HepG2 (cell line): ENCODE data around the gene HSPA1B. TPM values are rescaled to one million over a fixed set of nuclear protein-coding genes. Genes with fewer than 3 reads are reported as not detected.
A peak's percentile ranks its signal among the peaks of the same experiment; 100 is the strongest.

Experiments
- AHR ChIP-seq: IDR thresholded peaks from 2 replicates; pipeline ENCODE4 v1.6.1; 2018; ENCODE audit warnings: missing genetic modification reagents, missing compliant biosample characterization
- ARNTL ChIP-seq: sonication (generic); formaldehyde crosslinking; IDR thresholded peaks from 2 replicates; pipeline ENCODE4 v1.4.0; 2020; ENCODE audit warnings: mild to moderate bottlenecking, missing genetic modification reagents
- ATRX ChIP-seq: sonication (generic); formaldehyde crosslinking; IDR thresholded peaks from 2 replicates; pipeline ENCODE4 v1.4.0; 2020; ENCODE audit warnings: missing genetic modification reagents, borderline replicate concordance
- CREB1 ChIP-seq, 2 experiments: fragments of 450-650 bp in 1 of 2; IDR thresholded peaks; 2 replicates each; pipeline ENCODE4 v1.6.1; 2016 to 2017; ENCODE audit warnings: control low read depth in 1 of 2, mild to moderate bottlenecking in 1 of 2, missing compliant biosample characterization in 1 of 2, missing genetic modification characterization in 1 of 2
- DNMT1 ChIP-seq: sonication (generic); formaldehyde crosslinking; IDR thresholded peaks from 2 replicates; pipeline ENCODE4 v1.5.1; 2020; ENCODE audit warnings: mild to moderate bottlenecking, missing genetic modification reagents
- MIER3 ChIP-seq: IDR thresholded peaks from 2 replicates; pipeline ENCODE4 v1.6.1; 2016; ENCODE audit warnings: missing compliant biosample characterization, borderline replicate concordance
- NCOR1 ChIP-seq: fragments of 200-600 bp; sonication (generic); IDR thresholded peaks from 2 replicates; pipeline ENCODE4 v1.7.0; 2017; ENCODE audit warnings: antibody characterized with exemption, low read length, borderline replicate concordance
- POLR2AphosphoS5 ChIP-seq: IDR thresholded peaks from 2 replicates; pipeline ENCODE4 v1.6.1; 2012; ENCODE audit warnings: low read depth, low read length
- REPIN1 ChIP-seq: sonication (generic); formaldehyde crosslinking; IDR thresholded peaks from 2 replicates; pipeline ENCODE4 v1.8.0; 2022; ENCODE audit warnings: missing genetic modification reagents, low read depth, mild to moderate bottlenecking, borderline replicate concordance
- SIX1 ChIP-seq: sonication (generic); formaldehyde crosslinking; IDR thresholded peaks from 2 replicates; pipeline ENCODE4 v1.4.0; 2020; ENCODE audit warnings: missing genetic modification reagents, borderline replicate concordance
- SMC3 ChIP-seq: IDR thresholded peaks from 2 replicates; pipeline ENCODE4 v1.6.1; 2011; ENCODE audit warnings: low read length, improper control_type of control experiment
- SP4 ChIP-seq: sonication (generic); formaldehyde crosslinking; IDR thresholded peaks from 2 replicates; pipeline ENCODE4 v1.8.1; 2023; ENCODE audit warnings: mild to moderate bottlenecking, missing genetic modification reagents
- TBL1XR1 ChIP-seq: fragments of 150-350 bp; IDR thresholded peaks from 2 replicates; pipeline ENCODE4 v1.6.1; 2014; ENCODE audit warnings: borderline replicate concordance, low read length; ENCODE audit not compliant: partially characterized antibody
- TRIM24 ChIP-seq: sonication (generic); formaldehyde crosslinking; IDR thresholded peaks from 2 replicates; pipeline ENCODE4 v1.8.0; 2022; ENCODE audit warnings: mild to moderate bottlenecking, missing genetic modification reagents
- ZNF33B ChIP-seq: sonication (generic); formaldehyde crosslinking; IDR thresholded peaks from 2 replicates; pipeline ENCODE4 v1.5.1; 2020; ENCODE audit warnings: mild to moderate bottlenecking, missing genetic modification reagents
- ZNF589 ChIP-seq: sonication (generic); formaldehyde crosslinking; conservative IDR thresholded peaks from 2 replicates; pipeline ENCODE4 v1.8.0; 2022; ENCODE audit warnings: mild to moderate bottlenecking, moderate library complexity, missing genetic modification reagents
- ZNF616 ChIP-seq: sonication (generic); formaldehyde crosslinking; IDR thresholded peaks from 2 replicates; pipeline ENCODE4 v1.5.0; 2020; ENCODE audit warnings: low read depth, mild to moderate bottlenecking, missing genetic modification reagents
- ZNF780A ChIP-seq: sonication (generic); formaldehyde crosslinking; IDR thresholded peaks from 2 replicates; pipeline ENCODE4 v1.8.0; 2022; ENCODE audit warnings: mild to moderate bottlenecking, missing genetic modification reagents, moderate library complexity
- ZNF879 ChIP-seq: sonication (generic); formaldehyde crosslinking; IDR thresholded peaks from 2 replicates; pipeline ENCODE4 v1.8.1; 2023; ENCODE audit warnings: missing genetic modification reagents
- ZSCAN30 ChIP-seq: sonication (generic); formaldehyde crosslinking; IDR thresholded peaks from 2 replicates; pipeline ENCODE4 v1.5.0; 2020; ENCODE audit warnings: mild to moderate bottlenecking, missing genetic modification reagents
- polyA plus RNA-seq, 8 experiments: library from polyadenylated mRNA; depleted of rRNA in 3 of 8; stranded (reverse) in 7 of 8; unstranded in 1 of 8; fragments of >200 nt; fragmentation: Illumina TruSeq in 4 of 8; extraction: Trizol in 4 of 8; gene quantifications; 2 replicates each; pipeline versions ENCODE4 v1.2.1 to v1.2.3, GENCODE V29; 2011 to 2016; ENCODE audit warnings: low read depth in 4 of 8, missing spikeins in 1 of 8, mixed read lengths in 1 of 8; ENCODE audit not compliant: insufficient read depth in 1 of 8
- total RNA-seq, 5 experiments: library from RNA; depleted of rRNA; stranded (reverse); fragments of >200 nt; fragmentation: Illumina TruSeq; extraction: Trizol; gene quantifications; 2 replicates each; pipeline ENCODE4 v1.2.3, GENCODE V29; 2016; ENCODE audit warnings: low read depth in 1 of 5
- TF ChIP-seq, protein P1 (sequence below): sonication (generic); formaldehyde crosslinking; IDR thresholded peaks from 2 replicates; pipeline ENCODE4 v1.4.0; 2020; ENCODE audit warnings: missing genetic modification reagents
- TF ChIP-seq, protein P2 (sequence below): sonication (generic); formaldehyde crosslinking; IDR thresholded peaks from 2 replicates; pipeline ENCODE4 v1.5.1; 2020; ENCODE audit warnings: missing genetic modification reagents, mild to moderate bottlenecking, borderline replicate concordance
- TF ChIP-seq, protein P3 (sequence below): sonication (generic); formaldehyde crosslinking; IDR thresholded peaks from 2 replicates; pipeline ENCODE4 v1.5.0; 2020; ENCODE audit warnings: missing genetic modification reagents
- TF ChIP-seq, protein P4 (sequence below): sonication (generic); formaldehyde crosslinking; IDR thresholded peaks from 2 replicates; pipeline ENCODE4 v1.5.0; 2020; ENCODE audit warnings: mild to moderate bottlenecking, low read depth, missing genetic modification reagents, borderline replicate concordance

HSPA1B gene
- total and polyA plus RNA-seq, 2 of the 13 experiments (the other 11 are each of a cell fraction or from before 2014, with no cell fraction given) = 26.0 to 186 TPM

DNA sequence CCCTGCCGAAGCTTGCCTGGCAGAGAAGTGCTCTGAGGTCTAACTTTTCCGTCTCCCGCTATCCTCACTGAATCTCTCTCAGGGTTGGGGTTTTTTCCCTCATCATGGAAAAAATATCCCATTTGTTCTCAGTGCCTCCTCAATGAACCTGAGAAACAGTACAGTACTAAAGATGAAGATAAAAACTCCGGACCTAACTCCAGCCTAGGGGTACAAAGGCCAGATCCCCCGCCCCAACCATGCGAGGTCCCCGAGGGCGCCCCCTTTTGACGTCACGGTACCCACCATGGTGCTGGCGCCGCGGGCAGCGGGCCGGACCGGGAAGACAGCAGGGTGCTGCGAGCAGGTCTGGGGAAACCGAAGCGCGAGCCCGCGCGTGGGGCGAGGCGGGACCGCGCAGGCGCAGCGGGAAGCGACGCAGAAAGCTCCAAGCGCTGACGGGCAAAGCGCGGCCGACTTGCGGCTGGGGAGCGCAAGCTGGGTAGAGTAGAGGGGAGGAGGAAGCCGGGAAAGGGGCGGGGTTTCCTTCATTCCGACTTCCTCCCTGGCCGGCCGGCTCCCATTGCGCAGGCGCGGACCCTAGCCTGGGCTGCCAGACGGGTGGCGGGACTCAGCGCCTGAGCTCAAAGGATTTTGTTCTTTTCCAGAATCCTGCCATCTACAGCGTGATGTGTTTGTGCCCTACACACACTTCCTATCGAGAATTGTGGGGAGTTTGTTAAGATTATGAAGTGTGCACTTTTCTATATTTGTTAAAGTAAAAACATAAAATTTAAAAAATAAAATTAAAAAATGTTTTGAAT, 20.9 kb upstream of the HSPA1B start, which contains the start of gene LSM2 (continued):
- TF ChIP-seq CREB1 (IDR thresholded peaks at IDR 0.05) = peak; percentile 95
- peak; percentile 97 for TF ChIP-seq CREB1 (CRISPR knock-in tag; IDR thresholded peaks at IDR 0.05)
- peak; percentile 98 for TF ChIP-seq ZNF33B
- peak; percentile 65; the same call in 1 of the 2 replicates for TF ChIP-seq ZNF616
- TF ChIP-seq SMC3 = no peak
- TF ChIP-seq ZNF780A (CRISPR knock-in tag) = no peak; the same call in 1 of the 2 replicates
- TF ChIP-seq DNMT1 = peak; percentile 70; the same call in 1 of the 2 replicates
- peak; percentile 96 for TF ChIP-seq REPIN1 (CRISPR knock-in tag)
- TF ChIP-seq, protein P1, sequence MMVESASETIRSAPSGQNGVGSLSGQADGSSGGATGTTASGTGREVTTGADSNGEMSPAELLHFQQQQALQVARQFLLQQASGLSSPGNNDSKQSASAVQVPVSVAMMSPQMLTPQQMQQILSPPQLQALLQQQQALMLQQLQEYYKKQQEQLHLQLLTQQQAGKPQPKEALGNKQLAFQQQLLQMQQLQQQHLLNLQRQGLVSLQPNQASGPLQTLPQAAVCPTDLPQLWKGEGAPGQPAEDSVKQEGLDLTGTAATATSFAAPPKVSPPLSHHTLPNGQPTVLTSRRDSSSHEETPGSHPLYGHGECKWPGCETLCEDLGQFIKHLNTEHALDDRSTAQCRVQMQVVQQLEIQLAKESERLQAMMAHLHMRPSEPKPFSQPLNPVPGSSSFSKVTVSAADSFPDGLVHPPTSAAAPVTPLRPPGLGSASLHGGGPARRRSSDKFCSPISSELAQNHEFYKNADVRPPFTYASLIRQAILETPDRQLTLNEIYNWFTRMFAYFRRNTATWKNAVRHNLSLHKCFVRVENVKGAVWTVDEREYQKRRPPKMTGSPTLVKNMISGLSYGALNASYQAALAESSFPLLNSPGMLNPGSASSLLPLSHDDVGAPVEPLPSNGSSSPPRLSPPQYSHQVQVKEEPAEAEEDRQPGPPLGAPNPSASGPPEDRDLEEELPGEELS (CRISPR knock-in tag) = peak; percentile 65
- TF ChIP-seq ZNF589 (CRISPR knock-in tag) = peak; percentile 79
- peak; percentile 69; the same call in 1 of the 2 replicates for TF ChIP-seq ARNTL (CRISPR knock-in tag)
- peak; percentile 86 for TF ChIP-seq POLR2AphosphoS5
- no peak for TF ChIP-seq TRIM24 (CRISPR knock-in tag)
- TF ChIP-seq, protein P2, sequence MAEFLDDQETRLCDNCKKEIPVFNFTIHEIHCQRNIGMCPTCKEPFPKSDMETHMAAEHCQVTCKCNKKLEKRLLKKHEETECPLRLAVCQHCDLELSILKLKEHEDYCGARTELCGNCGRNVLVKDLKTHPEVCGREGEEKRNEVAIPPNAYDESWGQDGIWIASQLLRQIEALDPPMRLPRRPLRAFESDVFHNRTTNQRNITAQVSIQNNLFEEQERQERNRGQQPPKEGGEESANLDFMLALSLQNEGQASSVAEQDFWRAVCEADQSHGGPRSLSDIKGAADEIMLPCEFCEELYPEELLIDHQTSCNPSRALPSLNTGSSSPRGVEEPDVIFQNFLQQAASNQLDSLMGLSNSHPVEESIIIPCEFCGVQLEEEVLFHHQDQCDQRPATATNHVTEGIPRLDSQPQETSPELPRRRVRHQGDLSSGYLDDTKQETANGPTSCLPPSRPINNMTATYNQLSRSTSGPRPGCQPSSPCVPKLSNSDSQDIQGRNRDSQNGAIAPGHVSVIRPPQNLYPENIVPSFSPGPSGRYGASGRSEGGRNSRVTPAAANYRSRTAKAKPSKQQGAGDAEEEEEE (CRISPR knock-in tag) = no peak
- TF ChIP-seq SIX1 (CRISPR knock-in tag) = 0 out of 2 replicates have a peak, but pooled peaks have one; percentile 17
- TF ChIP-seq ZSCAN30 (CRISPR knock-in tag) = peak; percentile 19; the same call in 1 of the 2 replicates
- TF ChIP-seq ZNF879 = no peak; the same call in 1 of the 2 replicates
- TF ChIP-seq, protein P3, sequence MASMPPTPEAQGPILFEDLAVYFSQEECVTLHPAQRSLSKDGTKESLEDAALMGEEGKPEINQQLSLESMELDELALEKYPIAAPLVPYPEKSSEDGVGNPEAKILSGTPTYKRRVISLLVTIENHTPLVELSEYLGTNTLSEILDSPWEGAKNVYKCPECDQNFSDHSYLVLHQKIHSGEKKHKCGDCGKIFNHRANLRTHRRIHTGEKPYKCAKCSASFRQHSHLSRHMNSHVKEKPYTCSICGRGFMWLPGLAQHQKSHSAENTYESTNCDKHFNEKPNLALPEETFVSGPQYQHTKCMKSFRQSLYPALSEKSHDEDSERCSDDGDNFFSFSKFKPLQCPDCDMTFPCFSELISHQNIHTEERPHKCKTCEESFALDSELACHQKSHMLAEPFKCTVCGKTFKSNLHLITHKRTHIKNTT = no peak
- TF ChIP-seq MIER3 = peak; percentile 89; the same call in 1 of the 2 replicates
- no peak for TF ChIP-seq ATRX (CRISPR knock-in tag)
- TF ChIP-seq, protein P4, sequence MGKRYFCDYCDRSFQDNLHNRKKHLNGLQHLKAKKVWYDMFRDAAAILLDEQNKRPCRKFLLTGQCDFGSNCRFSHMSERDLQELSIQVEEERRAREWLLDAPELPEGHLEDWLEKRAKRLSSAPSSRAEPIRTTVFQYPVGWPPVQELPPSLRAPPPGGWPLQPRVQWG (CRISPR knock-in tag) = no peak
- TF ChIP-seq NCOR1 = peak; percentile 84
- TF ChIP-seq SP4 = peak; percentile 90
- TF ChIP-seq TBL1XR1 = peak; percentile 55
- TF ChIP-seq AHR (CRISPR knock-in tag) = peak; percentile 81
